ENCODE results near the gene PALM.

PALM gene

GRCh38 chr19:795073-795611 lies 86.4 kb downstream of the PALM start:
- no peak for FAIRE-seq
- no peak for DNase-seq (ENCODE audit: extremely low spot score, insufficient read length, low read depth)

GRCh38 chr19:795691-796581 lies 87.2 kb downstream of the PALM start:
- no peak for DNase-seq (ENCODE audit: extremely low spot score, insufficient read length, low read depth)
- no peak for FAIRE-seq

DNA sequence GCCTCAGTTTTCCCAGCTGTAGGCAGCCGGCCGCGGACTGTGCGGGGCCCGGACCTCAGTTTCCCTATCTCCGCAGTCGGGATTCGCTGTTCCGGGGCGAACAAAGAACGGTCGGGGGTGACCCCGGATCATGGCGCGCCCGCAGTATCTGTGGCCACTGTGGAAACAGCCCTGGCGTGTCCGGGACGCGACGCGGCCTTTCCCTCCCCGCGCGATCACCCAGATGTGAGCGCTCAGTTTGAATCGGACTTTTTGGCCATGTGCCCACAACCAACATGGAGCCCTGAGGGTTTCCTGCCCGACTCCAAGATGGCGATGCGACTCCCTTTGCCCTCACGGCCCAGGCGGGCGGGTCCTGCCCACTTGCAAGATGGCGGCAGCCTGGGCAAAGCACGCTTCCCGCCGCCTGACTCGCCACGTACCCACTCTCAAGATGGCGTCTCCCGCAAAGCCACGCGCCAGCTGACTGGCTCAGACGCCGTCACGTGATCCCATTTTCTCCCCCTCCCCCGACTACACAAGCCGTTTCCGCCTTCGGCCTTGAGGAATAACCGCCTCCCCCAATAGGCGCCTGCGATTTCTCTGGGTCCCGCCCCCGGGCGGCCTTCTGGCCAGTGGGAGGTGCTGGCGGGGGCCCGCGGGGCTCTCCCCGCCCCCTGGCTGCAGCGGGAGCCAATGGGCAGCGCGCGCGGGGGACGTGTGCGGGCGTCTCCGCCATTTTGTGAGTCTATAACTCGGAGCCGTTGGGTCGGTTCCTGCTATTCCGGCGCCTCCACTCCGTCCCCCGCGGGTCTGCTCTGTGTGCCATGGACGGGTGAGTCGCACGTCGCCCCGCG lies 88.2 kb downstream of the PALM start, which contains the start of gene PTBP1:
PTBP1 (plus strand) TSS at position 761 of the 836 bp plus-strand sequence; CDS start at position 807, 46 bp downstream.
- DNase-seq (ENCODE audit: extremely low spot score, insufficient read length, low read depth): peak; percentile 98
- peak; percentile 100 for FAIRE-seq

All from GM18507 (cell line).